RWPE1 (cell line): ENCODE measurements around the gene CTH.
A peak's percentile ranks its signal among the peaks of the same experiment; 100 is the strongest.

ENCODE experiments used
- CTCF ChIA-PET: fragments of 350-600 bp; sonication (Branson Sonifier 250); formaldehyde crosslinking; extraction: SDS; loops from one replicate; lab custom pipeline; 2021; lab: Yijun Ruan, JAX
- POLR2A ChIA-PET: fragments of 400-600 bp; formaldehyde crosslinking; extraction: SDS; loops from one replicate; lab custom pipeline; 2020; ENCODE audit warnings: antibody characterized with exemption; ENCODE audit not compliant: low non-redundant PET; lab: Yijun Ruan, JAX
- DNase-seq: peaks from one replicate; pipeline ENCODE4 v3.0.0; 2012; ENCODE audit warnings: low spot score
- H3K27ac ChIP-seq: fragments of 450-650 bp; 2 replicates; pipeline ENCODE4 v1.5.1; 2017
- TF ChIP-seq, protein P1 (sequence below): fragments of 450-650 bp; conservative IDR thresholded peaks from 2 replicates; pipeline ENCODE4 v1.5.1; 2017; ENCODE audit warnings: low read depth, mild to moderate bottlenecking

Gene CTH

DNA sequence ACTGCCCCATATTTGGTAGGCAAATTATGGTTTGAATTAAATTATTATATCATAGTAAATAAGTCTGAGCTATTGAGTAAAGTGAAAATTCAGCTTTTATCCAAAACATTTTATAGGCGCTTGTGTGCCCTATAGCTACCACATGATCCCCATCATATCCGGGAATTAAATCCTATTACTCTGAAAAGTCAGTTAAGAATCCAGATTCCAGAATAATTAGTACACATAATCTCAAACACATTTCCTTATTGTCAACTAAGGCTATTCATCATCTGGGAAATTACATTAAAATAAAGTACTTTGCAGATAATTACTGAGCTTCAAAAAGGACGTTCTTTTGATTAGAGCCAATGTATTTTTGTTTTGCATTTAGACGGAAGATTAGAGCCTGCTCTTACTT is 72.3 kb downstream of the CTH start:
- TF ChIP-seq, protein P1, sequence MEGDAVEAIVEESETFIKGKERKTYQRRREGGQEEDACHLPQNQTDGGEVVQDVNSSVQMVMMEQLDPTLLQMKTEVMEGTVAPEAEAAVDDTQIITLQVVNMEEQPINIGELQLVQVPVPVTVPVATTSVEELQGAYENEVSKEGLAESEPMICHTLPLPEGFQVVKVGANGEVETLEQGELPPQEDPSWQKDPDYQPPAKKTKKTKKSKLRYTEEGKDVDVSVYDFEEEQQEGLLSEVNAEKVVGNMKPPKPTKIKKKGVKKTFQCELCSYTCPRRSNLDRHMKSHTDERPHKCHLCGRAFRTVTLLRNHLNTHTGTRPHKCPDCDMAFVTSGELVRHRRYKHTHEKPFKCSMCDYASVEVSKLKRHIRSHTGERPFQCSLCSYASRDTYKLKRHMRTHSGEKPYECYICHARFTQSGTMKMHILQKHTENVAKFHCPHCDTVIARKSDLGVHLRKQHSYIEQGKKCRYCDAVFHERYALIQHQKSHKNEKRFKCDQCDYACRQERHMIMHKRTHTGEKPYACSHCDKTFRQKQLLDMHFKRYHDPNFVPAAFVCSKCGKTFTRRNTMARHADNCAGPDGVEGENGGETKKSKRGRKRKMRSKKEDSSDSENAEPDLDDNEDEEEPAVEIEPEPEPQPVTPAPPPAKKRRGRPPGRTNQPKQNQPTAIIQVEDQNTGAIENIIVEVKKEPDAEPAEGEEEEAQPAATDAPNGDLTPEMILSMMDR = no peak
- CTCF ChIA-PET = no interaction called here
- no peak for DNase-seq
- H3K27ac ChIP-seq = no peak overlapping the region
- POLR2A ChIA-PET = no interaction called here

DNA sequence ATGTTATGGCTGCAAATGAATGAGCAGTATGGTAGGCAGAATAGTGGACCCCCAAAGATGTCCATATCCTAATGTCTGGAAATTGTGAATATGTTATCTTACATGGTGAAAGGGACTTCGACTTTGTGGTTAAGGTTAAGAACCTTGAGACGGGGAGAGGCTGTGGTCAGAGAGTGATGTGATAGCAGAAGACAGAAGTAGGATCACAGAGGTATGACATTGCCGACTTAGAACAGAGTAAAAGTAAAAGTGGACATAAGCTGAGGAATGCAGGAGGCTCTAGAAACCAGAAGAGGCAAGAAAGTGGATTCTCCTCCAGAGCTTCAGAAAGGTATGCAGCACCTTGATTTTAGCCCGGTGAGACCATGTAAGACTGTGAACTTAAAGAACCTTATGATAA is 74.6 kb downstream of the CTH start:
- POLR2A ChIA-PET = no interaction called here
- CTCF ChIA-PET = no interaction called here
- TF ChIP-seq, protein P1 = no peak
- no peak overlapping the region for H3K27ac ChIP-seq
- DNase-seq = no peak

- DNase-seq = peak; percentile 34
- CTCF ChIA-PET = no interaction called here
- TF ChIP-seq, protein P1 = no peak
- POLR2A ChIA-PET = no interaction called here
- H3K27ac ChIP-seq = no peak overlapping the region
Measured at GRCh38 chr1:70486676-70487458, 75.8 kb downstream of the CTH start.

DNA sequence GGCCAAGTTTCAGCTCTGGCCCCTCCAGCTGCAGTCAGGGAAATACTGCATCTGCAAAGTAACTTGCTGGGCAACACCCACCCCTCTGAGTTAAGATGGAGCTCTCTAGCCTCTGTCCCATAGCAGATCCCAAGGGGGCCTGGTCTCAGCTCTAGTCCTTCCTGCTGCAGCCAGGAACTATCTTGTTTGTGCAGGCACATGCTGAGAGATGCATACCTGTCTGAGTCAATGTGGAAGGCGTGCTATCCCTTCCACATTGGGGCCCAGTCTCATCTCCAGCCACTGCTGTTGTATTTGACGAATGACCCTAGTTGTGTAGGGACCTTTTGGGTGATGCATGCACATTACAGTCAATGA is 76.4 kb downstream of the CTH start:
- CTCF ChIA-PET = no interaction called here
- TF ChIP-seq, protein P1 = no peak
- DNase-seq = no peak
- no peak overlapping the region for H3K27ac ChIP-seq
- POLR2A ChIA-PET = no interaction called here

DNA sequence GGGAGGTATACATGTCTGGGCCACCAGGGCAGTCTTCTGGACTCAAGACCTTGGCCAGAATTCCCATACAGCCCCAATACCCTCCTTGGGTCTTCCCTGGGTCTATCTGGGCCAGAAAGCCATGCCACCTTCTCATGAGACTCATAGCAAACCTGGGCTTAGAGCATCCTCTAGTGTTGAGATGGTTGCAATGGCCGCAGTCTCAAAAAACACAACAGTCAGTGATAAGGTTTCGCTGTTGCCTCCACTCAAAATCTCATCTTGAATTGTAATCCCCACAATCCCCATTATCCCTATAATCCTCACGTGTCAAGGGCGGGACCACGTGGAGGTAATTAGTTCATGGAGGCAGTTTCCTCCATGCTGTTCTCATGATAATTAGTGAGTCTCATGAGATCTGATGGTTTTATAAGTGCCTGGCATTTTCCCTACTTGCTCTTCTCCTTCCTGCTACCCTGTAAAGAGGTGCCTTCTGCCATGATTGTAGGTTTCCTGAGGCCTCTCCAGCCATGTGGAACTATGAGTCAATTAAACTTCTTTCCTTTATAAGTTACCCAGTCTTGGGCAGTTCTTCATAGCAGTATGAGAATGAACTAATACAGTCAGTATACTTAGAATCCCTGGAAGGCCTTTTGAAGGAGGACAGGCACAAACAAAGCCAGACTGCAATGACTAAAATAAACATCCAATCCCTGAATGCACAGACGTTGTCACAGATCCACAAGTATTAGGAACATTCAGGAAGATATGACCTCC is 77.0 kb downstream of the CTH start:
- CTCF ChIA-PET = no interaction called here
- DNase-seq = peak; percentile 14
- TF ChIP-seq, protein P1 = no peak; the same call in 1 of the 2 replicates
- POLR2A ChIA-PET = no interaction called here
- H3K27ac ChIP-seq = no peak overlapping the region
